Suppressor macrophage (primary cell): Measurements from ENCODE around the gene DOLPP1.

ENCODE experiments used
- DNase-seq, 4 experiments: peaks; one replicate each; pipeline ENCODE4 v3.0.0-alpha.2; 2020 to 2022

Gene DOLPP1

DNA sequence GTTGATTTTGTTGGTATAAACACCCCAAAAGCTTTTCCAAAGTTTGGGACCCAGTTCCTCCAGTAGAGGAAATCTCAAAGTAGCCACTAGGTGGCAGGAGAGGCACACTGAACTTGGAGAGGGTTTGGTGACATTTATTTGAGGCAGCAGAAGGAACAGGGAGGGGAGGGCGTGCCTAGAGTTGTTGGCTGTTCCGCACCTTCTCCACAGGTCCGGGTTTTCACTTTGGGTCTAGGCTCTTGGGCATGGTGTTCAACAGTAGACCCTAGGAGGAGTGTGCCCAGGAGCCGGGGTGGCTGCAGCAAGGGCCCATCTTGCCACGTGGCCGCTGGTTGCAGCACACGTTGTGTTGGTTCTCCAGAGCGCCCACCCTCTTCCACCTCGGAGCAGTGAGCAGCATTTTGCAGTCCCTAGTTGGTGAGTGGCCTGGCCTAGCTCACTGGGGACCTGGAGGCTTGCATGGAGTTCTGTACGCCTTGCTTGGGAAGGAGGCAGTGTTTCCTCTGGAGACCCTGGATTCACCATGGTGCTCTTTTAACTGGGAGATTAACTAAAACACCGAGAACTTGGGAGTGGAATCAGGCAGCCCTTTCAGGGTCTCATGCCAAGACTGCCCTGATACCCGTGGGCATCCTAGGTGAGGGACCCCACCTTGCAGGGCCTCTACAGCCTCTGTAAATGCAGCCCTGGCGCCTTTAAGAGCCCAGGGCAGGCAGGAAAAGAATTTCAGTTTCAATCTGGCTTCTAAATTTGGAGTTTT lies 58.5 kb downstream of the DOLPP1 start:
- peak; percentile 89 to 92 (median 91) for DNase-seq

DNA sequence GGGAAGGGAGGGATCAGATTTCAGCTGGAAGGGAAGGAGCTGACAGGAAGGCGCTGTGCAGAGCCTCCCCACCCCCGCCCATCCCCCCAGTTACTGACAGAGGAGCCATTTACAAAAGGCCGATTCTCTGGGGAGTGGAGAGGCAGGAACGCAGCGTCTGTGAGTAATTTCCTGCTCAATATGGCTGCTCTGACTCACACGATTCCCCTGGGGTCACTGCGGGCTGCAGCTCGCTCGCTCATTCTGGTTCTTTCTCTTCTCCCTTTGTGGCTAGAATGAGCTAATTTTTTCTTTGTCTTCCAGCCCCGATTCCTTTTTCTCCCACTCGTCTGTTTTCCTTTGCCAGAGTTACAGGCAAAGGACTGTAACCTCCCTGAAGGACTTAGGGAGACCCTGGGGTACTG lies 59.1 kb downstream of the DOLPP1 start:
- DNase-seq, result peak; percentile 94 to 98 (median 95)
